Measurements from ENCODE around the gene C19orf44.
"Not testable (repeated sequence)": the region's sequence is repeated elsewhere in the genome, so short reads cannot be mapped to it uniquely, and the experiment has no call there.

Gene C19orf44

DNA sequence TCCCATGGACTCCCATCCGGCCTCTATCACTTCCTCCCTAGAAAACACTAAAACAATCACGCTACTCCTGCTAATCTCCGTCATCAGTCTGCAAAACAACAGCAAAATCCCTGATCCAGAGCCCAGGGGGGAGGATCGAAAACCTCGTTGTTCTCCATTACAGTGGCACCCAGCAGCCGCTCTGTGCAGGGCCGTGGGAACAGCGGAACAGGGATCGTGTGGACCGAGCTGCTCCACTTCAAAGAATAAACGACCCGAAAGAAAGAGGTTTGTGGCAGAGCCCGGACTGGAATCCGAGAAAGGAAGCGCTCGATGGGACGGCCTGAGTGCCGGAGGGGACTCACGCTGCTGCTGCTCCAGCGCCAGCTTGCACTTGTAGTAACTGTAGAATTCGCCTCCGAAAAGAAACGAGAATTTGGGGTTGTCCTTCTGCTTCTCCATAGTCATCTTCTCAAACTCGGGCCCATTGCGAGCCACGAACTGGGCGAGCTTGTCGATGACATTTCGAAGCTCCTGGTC, 45.4 kb downstream of the C19orf44 start:
- DNase-seq = no peak

- DNase-seq = peak; percentile 92
Observed at GRCh38 chr19:16542045-16542909, 46.1 kb downstream of the C19orf44 start, which contains the start of gene CHERP. Gene CHERP (minus strand): TSS chr19:16542437. CDS start chr19:16542378, 59 bp downstream.

DNA sequence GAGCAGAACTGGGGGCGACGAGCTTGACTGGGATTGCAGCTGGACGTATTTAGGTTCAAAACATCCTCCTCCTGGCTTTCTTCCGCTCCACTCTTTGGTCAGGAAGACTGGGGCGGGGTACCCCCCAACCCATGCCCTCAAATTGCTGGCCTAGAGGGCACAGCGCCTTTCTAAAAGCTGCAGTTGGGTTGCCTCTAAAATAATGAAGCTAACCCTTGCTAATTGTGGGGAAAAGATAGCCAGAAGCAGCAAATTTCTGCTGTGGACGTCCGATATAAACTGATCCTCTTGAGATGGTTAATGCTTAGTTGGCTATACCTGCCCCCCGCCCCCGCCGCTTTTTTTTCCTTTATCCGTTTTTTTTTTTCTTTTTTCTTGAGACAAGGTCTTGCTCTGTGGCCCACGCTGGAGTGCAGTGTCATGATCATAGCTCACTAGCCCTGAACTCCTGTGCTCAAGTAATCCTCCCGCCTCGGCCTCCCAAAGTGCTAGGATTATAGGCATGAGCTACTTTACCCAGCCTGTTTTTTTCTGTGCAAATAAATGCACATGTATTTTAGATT, 46.8 kb downstream of the C19orf44 start:
- DNase-seq = no peak

DNA sequence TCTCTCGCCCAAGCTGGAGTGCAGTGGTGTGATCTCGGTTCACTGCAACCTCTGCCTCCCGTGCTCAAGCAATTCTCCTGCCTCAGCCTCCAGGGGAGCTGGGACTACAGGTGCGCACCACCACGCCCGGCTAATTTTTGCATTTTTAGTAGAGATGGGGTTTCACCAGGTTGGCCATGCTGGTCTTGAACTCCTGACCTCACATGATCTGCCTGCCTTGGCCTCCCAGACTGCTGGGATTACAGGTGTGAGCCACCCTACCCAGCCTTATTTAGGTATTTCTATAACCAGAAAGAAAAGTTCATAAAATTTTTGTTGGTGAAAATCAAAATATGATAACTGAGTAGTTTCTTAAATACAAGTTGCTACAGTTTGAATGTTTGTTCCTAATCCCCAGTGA, 47.5 kb downstream of the C19orf44 start:
- DNase-seq = not testable (repeated sequence)

- no peak for DNase-seq
Observed at GRCh38 chr19:16544473-16545231, 48.5 kb downstream of the C19orf44 start.

DNA sequence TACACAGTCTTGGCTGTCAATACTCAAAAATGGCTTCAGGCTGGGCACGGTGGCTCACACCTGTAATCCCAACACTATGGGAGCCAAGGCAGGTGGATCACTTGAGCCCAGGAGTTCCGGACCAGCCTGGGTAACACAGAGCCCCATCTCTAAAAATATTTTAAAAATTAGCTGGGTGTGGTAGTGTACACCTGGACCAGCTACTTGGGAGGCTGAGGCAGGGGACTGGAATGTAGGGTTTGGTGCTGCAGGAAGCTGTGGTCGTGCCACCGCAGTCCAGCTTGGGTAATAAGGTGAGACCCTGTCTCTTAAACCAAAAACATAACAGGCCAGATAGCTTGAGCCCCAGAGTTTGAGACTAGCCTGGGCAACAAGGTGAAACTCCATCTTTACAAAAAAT, 52.8 kb downstream of the C19orf44 start:
- DNase-seq = no peak

- DNase-seq = not testable (repeated sequence)
Observed at GRCh38 chr19:16551902-16552301, 55.7 kb downstream of the C19orf44 start.

DNA sequence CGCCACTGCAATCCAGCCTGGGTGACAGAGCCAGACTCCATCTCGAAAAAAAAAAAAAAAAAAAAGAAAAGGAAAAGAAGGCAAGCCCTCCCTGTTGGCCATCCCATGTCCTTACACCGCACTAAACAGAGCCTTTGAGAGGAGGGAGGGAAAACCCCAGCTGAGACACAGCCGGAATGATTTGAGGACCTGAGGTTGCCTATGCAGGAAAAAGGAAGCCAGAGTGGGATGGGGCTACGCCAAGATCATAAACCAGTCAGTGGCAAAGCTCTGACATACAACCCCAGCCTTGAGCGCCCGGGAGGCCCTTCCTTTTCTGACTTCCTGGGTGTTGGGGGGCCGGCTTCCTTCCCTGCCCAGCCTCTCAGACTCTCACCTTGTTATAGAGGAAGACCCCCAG, 58.6 kb downstream of the C19orf44 start:
- DNase-seq = no peak

DNA sequence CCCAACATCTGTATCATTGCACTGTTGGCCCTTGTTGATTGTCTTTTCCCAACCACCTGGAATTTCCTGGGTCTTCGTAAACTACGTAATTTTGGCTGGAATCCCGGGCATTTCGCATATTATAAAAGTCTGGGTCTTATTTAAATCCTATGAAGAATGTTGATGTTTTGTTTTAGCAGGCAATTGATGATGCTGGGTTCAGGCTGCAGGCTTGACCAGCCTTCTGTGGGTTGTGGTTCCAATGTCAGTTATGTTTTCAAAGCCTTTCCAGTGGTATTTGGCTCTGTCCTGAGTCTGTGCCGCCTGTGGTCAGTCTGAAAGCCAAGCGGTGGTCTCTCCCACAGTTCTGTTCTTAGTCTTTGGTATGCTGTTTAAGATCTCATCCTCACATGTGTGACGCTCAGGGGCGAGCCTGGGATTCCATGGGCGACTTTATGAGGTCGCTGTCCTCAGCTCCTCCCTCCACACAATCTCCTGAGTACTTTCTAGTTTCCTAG, 63.6 kb downstream of the C19orf44 start:
- DNase-seq = no peak

GRCh38 chr19:16561382-16561781, 65.2 kb downstream of the C19orf44 start:
- no peak for DNase-seq

GRCh38 chr19:16562608-16563025, 66.4 kb downstream of the C19orf44 start:
- no peak for DNase-seq

DNA sequence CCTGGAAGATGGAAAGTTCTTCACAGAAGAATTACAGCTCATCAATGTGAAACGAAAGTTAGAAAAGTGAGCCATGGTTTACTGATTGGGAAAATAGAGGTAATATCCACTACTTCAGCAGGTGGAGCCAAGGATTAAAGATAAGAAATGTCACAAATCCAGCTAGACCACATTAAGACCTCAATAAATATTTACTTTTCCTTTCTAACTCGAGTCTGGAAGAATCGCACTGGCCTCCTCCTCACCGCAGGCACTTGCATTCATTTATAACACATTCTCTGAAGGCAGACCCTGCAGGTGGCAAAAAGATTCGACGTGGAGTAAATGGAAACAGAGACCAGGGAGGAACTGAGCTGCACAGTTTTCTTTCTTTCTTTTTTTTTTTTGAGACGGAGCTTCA, 68.6 kb downstream of the C19orf44 start:
- DNase-seq = no peak

- DNase-seq = peak; percentile 78
Observed at GRCh38 chr19:16566161-16566560, 70.0 kb downstream of the C19orf44 start.

GRCh38 chr19:16566702-16567101, 70.5 kb downstream of the C19orf44 start:
- DNase-seq = no peak

DNA sequence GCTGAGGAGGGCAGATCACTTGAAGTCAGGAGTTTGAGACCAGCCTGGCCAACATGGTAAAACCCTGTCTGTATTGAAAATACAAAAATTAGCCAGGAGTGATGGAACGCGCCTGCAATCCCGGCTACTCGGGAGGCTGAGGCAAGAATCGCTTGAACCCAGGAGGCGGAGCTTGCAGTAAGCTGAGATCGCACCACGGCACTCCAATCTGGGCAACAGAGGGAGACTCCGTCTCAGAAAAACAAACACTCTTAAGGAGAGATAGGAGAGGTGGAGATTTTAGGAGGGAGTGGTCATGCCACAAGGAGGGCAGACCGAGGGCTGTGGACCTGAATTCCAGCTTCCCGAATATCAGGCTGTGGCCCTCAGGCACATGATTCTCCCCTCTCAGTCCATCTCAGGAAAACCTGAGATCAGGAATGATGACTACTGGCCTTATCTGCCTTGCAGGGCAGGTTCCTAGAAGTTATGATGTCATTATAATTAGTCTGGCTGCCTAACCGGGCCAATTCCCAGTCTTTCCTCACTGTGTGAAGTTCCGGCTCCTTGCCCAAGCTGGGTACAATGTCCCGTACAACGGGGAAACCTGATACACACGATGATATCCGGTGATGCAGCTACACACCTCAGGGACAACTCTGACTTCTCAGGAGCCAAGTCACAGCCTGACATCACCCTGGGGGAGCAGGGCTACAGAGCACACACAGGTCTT, 73.6 kb downstream of the C19orf44 start:
- no peak for DNase-seq

All from activated effector memory CD4-positive, alpha-beta T cell treated with Interleukin-2 at 50 U/mL for 16 hours (primary cell).